ENCODE data around the gene CLEC11A.

The CLEC11A gene

GRCh38 chr19:50688766-50689165 is 34.4 kb upstream of the CLEC11A start:
- no peak overlapping the region for H3K27ac ChIP-seq
- TF ChIP-seq, protein P1, sequence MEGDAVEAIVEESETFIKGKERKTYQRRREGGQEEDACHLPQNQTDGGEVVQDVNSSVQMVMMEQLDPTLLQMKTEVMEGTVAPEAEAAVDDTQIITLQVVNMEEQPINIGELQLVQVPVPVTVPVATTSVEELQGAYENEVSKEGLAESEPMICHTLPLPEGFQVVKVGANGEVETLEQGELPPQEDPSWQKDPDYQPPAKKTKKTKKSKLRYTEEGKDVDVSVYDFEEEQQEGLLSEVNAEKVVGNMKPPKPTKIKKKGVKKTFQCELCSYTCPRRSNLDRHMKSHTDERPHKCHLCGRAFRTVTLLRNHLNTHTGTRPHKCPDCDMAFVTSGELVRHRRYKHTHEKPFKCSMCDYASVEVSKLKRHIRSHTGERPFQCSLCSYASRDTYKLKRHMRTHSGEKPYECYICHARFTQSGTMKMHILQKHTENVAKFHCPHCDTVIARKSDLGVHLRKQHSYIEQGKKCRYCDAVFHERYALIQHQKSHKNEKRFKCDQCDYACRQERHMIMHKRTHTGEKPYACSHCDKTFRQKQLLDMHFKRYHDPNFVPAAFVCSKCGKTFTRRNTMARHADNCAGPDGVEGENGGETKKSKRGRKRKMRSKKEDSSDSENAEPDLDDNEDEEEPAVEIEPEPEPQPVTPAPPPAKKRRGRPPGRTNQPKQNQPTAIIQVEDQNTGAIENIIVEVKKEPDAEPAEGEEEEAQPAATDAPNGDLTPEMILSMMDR (IDR thresholded peaks at IDR 0.05), result no peak
- H3K4me3 ChIP-seq, result no peak overlapping the region
- no peak for DNase-seq (ENCODE audit: low spot score)

DNA sequence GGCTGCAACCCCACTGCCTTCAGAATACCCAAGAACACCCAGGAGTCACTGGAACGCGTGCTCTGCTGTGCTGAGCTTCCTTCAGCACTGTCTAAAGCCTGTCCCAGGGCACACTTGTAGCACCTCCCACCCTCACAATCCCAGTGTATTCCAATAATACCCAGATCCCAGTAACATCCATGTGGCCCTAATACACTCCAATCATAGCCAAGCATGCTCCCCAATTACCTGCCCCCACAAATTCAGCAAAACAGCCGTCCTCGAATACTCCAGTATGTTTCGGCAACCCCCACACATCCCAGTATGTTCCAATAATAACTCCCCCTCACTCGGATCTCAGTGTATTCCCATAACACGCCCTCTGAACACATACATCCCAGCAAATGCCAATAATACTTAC is 32.7 kb upstream of the CLEC11A start:
- DNase-seq (ENCODE audit: low spot score), result no peak
- H3K27ac ChIP-seq, result no peak overlapping the region
- H3K4me3 ChIP-seq, result no peak overlapping the region
- TF ChIP-seq, protein P1 (IDR thresholded peaks at IDR 0.05), result no peak

DNA sequence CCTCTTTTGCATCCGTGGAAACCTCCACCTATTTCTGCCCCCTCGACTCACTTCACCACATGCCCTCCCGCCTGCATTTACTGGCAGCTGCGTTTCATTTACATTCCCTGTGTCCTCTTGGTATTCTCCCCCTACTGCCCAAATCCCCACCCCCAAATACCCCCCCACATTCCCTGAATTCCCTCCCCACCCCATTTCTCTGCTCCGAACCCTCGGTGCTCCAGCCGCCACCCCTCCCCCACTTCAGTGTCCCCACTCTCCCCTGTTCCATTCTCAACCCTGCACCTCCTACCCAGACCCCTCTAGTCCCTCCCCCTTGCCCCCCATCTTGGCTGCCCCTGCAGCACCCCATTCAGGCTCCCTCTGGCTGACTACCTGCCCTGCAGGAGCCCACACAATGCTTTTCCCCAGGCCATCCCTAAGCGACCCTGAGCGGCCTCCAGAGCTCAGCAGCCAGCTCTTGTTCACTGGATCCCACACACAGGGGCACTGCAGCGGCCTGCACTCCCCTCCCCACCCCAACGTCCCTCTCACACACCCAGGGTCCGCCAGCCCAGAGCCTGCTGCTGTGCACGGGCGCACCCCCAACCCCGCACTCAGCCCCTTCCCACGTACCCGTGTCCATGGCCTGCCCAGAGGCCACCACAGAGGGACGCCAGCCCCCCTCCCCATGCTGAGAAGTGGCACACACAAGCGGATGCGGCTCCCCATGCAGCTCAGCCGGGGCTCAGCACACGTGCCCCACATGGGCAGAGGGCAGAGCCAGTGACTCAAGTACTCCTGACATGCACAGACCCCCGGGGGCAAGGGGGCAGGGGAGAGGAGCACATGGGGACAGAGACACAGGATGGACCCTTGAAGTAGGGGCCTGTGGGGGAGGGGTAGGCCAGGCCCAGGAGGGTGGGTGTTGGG is 29.8 kb upstream of the CLEC11A start:
- no peak overlapping the region for H3K4me3 ChIP-seq
- no peak overlapping the region for H3K27ac ChIP-seq
- DNase-seq (ENCODE audit: low spot score), result no peak
- TF ChIP-seq, protein P1 (IDR thresholded peaks at IDR 0.05), result no peak

GRCh38 chr19:50694815-50695145 is 28.4 kb upstream of the CLEC11A start:
- no peak overlapping the region for H3K4me3 ChIP-seq
- DNase-seq (ENCODE audit: low spot score), result no peak
- no peak overlapping the region for H3K27ac ChIP-seq
- TF ChIP-seq, protein P1 (IDR thresholded peaks at IDR 0.05), result no peak

DNA sequence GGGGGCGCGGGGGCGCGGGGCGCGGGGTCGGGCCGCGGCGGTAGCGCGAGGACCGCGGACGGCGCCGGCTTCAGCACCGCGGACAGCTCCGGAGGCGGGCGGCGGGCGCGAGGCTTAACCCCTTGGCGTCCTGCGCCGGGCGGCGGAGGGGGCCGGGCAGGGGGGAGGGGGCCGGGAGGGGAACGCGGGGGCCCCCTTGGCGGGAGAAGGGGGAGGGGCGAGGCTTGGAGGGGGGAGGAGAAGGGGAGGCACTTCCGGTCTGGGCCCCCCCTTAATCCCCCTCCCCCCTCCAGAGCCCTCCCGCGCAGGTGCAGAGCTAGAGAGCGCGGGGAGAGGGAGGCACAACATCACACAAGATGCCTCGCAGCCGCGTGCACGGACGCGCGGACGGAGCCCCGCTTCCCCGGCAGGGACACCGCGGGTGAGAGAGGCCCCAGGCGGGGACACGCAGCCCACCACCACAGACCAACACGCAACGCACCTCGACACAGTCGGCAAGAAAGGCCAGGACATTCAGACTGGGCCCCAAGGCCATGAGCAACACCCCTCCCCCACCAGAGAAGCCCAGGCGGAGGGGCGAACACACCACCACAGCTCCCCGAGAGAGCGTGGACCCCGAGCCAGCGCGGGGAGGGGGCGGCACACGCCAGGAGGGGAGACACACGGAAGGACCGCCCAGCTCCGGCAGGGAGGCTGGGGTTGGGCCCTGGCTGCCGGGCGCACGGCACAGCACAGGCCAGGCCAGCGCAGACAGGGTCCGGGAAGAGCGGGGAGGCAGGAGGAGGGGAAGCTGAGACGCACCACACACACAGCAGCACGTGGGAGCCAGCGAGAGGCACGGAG is 27.7 kb upstream of the CLEC11A start:
- TF ChIP-seq, protein P1 (IDR thresholded peaks at IDR 0.05), result no peak
- H3K27ac ChIP-seq, result no peak overlapping the region
- DNase-seq (ENCODE audit: low spot score), result no peak
- no peak overlapping the region for H3K4me3 ChIP-seq

DNA sequence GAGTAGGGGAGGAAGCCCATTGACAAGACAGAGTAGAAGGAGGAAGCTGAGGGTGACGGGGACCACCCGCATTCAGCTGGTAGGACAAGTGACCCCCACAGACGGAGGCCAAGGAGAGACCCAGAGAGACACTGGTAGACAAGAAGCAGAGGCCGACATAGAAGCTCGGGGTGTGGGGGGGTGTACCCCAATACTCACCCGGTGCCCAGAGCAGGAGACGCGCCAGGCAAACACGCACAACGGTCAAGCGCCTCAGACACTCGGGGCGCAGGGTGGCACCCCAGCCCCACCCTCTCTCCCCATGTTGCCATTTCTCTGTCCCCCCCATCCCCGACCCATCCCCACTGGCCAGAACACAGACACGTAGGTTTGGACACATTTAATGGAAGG is 27.1 kb upstream of the CLEC11A start:
- no peak for DNase-seq (ENCODE audit: low spot score)
- no peak overlapping the region for H3K4me3 ChIP-seq
- TF ChIP-seq, protein P1 (IDR thresholded peaks at IDR 0.05), result no peak
- no peak overlapping the region for H3K27ac ChIP-seq

Measured in coronary artery (tissue), 2 donors.